NOMO-1 (cell line): ENCODE measurements around the gene HEPH.
"Not testable (repeated sequence)": the region's sequence is repeated elsewhere in the genome, so short reads cannot be mapped to it uniquely, and the experiment has no call there.

Experiments used
- DNase-seq, 2 experiments: peaks; one replicate each; lab custom pipeline; 2025; ENCODE audit not compliant: unreplicated experiment in 2 of 2; lab: John Stamatoyannopoulos, UW

Gene HEPH

DNA sequence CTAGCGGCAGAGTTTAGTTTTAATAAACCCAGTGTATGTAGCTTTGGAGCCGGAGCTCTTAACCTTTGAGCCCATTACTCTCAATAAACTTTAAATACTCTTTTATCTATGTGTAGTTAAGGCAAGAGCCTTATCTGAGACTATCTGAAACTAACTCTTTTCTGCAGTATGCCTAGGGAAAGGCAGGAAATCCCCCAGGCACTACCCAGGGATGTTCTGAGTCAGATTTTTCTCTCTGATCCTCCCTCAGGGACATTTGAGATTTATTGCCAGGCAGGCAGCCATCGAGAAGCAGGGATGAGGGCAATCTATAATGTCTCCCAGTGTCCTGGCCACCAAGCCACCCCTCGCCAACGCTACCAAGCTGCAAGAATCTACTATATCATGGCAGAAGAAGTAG is 39.1 kb downstream of the HEPH start:
- no peak for DNase-seq

GRCh38 chrX:66221856-66222255 is 57.8 kb downstream of the HEPH start:
- no peak for DNase-seq

- DNase-seq: no peak
Observed at GRCh38 chrX:66232296-66232695, 68.2 kb downstream of the HEPH start.

GRCh38 chrX:66233209-66233608 is 69.2 kb downstream of the HEPH start:
- no peak for DNase-seq

GRCh38 chrX:66233904-66234303 is 69.9 kb downstream of the HEPH start:
- not testable (repeated sequence) for DNase-seq

DNA sequence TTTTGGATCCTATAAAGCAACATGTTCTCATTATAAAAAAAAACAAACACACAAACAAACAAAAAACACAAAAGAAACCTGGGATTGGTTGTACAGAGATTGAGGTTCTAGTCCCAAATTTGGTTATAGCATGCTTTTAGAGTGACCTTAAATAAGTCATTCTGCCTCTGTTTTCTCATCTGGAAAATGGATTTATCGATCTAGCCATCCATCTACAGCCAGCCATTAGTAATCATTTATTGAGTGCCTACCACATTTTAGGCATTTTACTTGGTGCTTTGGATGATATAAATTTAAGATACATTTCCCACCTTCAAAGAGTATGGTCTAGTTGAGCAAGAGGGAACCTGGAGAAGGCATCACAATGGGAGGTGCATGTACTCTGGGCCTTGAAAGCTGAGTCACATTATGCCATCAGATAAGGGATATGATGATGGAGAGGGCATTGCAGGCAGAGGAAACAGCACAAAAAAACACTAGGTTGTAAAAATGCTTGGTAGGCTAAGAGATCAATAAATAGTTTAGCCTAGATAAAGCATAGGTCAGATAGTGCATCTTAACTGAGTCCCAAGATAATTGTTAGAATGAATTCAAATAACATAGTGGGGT is 91.4 kb downstream of the HEPH start:
- DNase-seq: no peak

- no peak for DNase-seq
Observed at GRCh38 chrX:66262807-66263206, 98.8 kb downstream of the HEPH start.
